WTC11 (cell line): ENCODE measurements around the gene CYLD. TPM values are rescaled to one million over a fixed set of nuclear protein-coding genes. Genes with fewer than 3 reads are reported as not detected.

ENCODE experiments used
- ATAC-seq: fragments of 200-7000 bp; cut with Tn5 transposase; 2 replicates; pipeline ENCODE4 v1.10.0; 2021; ENCODE audit warnings: mild to moderate bottlenecking, moderate library complexity
- CTCF ChIA-PET: fragments of 300-600 bp; sonication (Branson Sonifier 250); formaldehyde crosslinking; loops from one replicate; lab custom pipeline; 2021; ENCODE audit warnings: antibody characterized with exemption; lab: Charles Lee
- POLR2A ChIA-PET: fragments of 350-600 bp; sonication (Branson Sonifier 250); formaldehyde crosslinking; loops from one replicate; lab custom pipeline; 2021; ENCODE audit warnings: antibody characterized with exemption; lab: Charles Lee
- DNase-seq: peaks from one replicate; pipeline ENCODE4 v3.0.0; 2021; ENCODE audit warnings: low spot score
- H3K27ac Mint-ChIP-seq: 2 replicates; pipeline ENCODE4 v1.8.0; 2021; ENCODE audit warnings: mixed read lengths
- H3K27me3 Mint-ChIP-seq: 2 replicates; pipeline ENCODE4 v1.8.0; 2021; ENCODE audit warnings: low read depth, mild to moderate bottlenecking, moderate library complexity, mixed read lengths
- H3K36me3 Mint-ChIP-seq: 2 replicates; pipeline ENCODE4 v1.8.0; 2021; ENCODE audit warnings: mixed read lengths
- H3K4me1 Mint-ChIP-seq: 2 replicates; pipeline ENCODE4 v1.8.0; 2022; ENCODE audit warnings: mixed read lengths
- H3K4me3 Mint-ChIP-seq: 2 replicates; pipeline ENCODE4 v1.8.0; 2021; ENCODE audit warnings: mild to moderate bottlenecking, moderate library complexity, mixed read lengths
- H3K9me3 Mint-ChIP-seq: 2 replicates; pipeline ENCODE4 v1.8.0; 2021; ENCODE audit warnings: mixed read lengths
- AR ChIP-seq: fragments of 250-450 bp; sonication (Bioruptor Pico); IDR thresholded peaks from 2 replicates; pipeline ENCODE4 v1.9.0; 2021; ENCODE audit warnings: mild to moderate bottlenecking
- CDX4 ChIP-seq: fragments of 250-450 bp; sonication (Bioruptor Pico); IDR thresholded peaks from 2 replicates; pipeline ENCODE4 v1.9.0; 2021; ENCODE audit warnings: moderate library complexity, mild to moderate bottlenecking, inconsistent platforms, borderline replicate concordance
- CTCF ChIP-seq: fragments of 200-600 bp; IDR thresholded peaks from 2 replicates; pipeline ENCODE4 v1.8.0; 2022; ENCODE audit warnings: antibody characterized with exemption
- E2F1 ChIP-seq: sonication (generic); formaldehyde crosslinking; IDR thresholded peaks from 2 replicates; pipeline ENCODE4 v1.8.0; 2022; ENCODE audit warnings: mild to moderate bottlenecking, missing genetic modification reagents
- EMX1 ChIP-seq: fragments of 250-450 bp; sonication (Bioruptor Pico); IDR thresholded peaks from 2 replicates; pipeline ENCODE4 v1.8.0; 2021; ENCODE audit warnings: mild to moderate bottlenecking
- NR3C1 ChIP-seq: sonication (generic); formaldehyde crosslinking; conservative IDR thresholded peaks from 2 replicates; pipeline ENCODE4 v1.8.1; 2023; ENCODE audit warnings: low read depth, mild to moderate bottlenecking, missing genetic modification reagents
- PRDM15 ChIP-seq: sonication (generic); formaldehyde crosslinking; IDR thresholded peaks from 2 replicates; pipeline ENCODE4 v1.8.0; 2022; ENCODE audit warnings: missing genetic modification reagents
- PREB ChIP-seq: sonication (generic); formaldehyde crosslinking; IDR thresholded peaks from 2 replicates; pipeline ENCODE4 v1.8.1; 2022; ENCODE audit warnings: mild to moderate bottlenecking, missing genetic modification reagents, moderate library complexity, borderline replicate concordance
- STAT6 ChIP-seq: sonication (generic); formaldehyde crosslinking; conservative IDR thresholded peaks from 2 replicates; pipeline ENCODE4 v1.8.1; 2023; ENCODE audit warnings: mild to moderate bottlenecking, low read depth, missing genetic modification reagents, moderate library complexity
- TEAD1 ChIP-seq: sonication (generic); formaldehyde crosslinking; IDR thresholded peaks from 2 replicates; pipeline ENCODE4 v1.8.0; 2022; ENCODE audit warnings: mild to moderate bottlenecking, missing genetic modification reagents
- ZNF281 ChIP-seq: sonication (generic); formaldehyde crosslinking; IDR thresholded peaks from 2 replicates; pipeline ENCODE4 v1.8.0; 2023; ENCODE audit warnings: mild to moderate bottlenecking, missing genetic modification reagents
- ZNF423 ChIP-seq: fragments of 250-450 bp; sonication (Bioruptor Pico); IDR thresholded peaks from 2 replicates; pipeline ENCODE4 v2.1.2; 2022; ENCODE audit warnings: mild to moderate bottlenecking, moderate library complexity
- ZNF671 ChIP-seq: fragments of 250-450 bp; sonication (Bioruptor Pico); IDR thresholded peaks from 2 replicates; pipeline ENCODE4 v1.8.0; 2021; ENCODE audit warnings: mild to moderate bottlenecking
- ZSCAN18 ChIP-seq: fragments of 250-450 bp; sonication (Bioruptor Pico); IDR thresholded peaks from 2 replicates; pipeline ENCODE4 v2.1.2; 2022; ENCODE audit warnings: mild to moderate bottlenecking, moderate library complexity
- total RNA-seq: library from RNA; stranded (reverse); gene quantifications from 3 replicates; pipeline ENCODE4 v1.2.3, GENCODE V29; 2021

The CYLD gene
- total RNA-seq, 1 experiment from 2014 or later: 10.8 TPM

- TF ChIP-seq ZNF281 (CRISPR knock-in tag): no peak
- TF ChIP-seq ZNF423 (CRISPR knock-in tag): no peak
- no peak for TF ChIP-seq EMX1 (CRISPR knock-in tag)
- TF ChIP-seq CDX4 (CRISPR knock-in tag): no peak
- TF ChIP-seq E2F1 (CRISPR knock-in tag): no peak
- TF ChIP-seq TEAD1: no peak
- no peak for TF ChIP-seq CTCF
These were observed 28.9 kb upstream of the CYLD start (continued) for GRCh38 chr16:50712956-50713355.

- ChIA-PET CTCF (interaction anchor here (1.0 to 2.5 kb wide), 3 partner anchors 49 to 89 kb away, joined by 3 to 11 read pairs (median 3); no protein-coding TSS in a partner anchor), POLR2A (no interaction called here)
- Mint-ChIP-seq H3K27me3 (no peaks in the 10 kb centered on the region), H3K4me3 (no peak overlapping the region), H3K4me1 (peaks cover 12% of the 10 kb centered on the region), H3K9me3 (no peaks in the 10 kb centered on the region), H3K27ac (no peak overlapping the region), H3K36me3 (no peaks in the 10 kb centered on the region)
- ATAC-seq (no peak), DNase-seq (no peak)
- TF ChIP-seq CDX4 (CRISPR knock-in tag) (no peak), AR (no peak), ZNF671 (no peak), STAT6 (CRISPR knock-in tag) (no peak), PREB (no peak), ZSCAN18 (CRISPR knock-in tag) (no peak), PRDM15 (no peak), NR3C1 (no peak)
These were observed 24.8 kb upstream of the CYLD start for GRCh38 chr16:50717091-50717490.
